Liver (tissue), 9 donors: ENCODE measurements around the gene MTCH2. TPM values are rescaled to one million over a fixed set of nuclear protein-coding genes. Genes with fewer than 3 reads are reported as not detected.
A peak's percentile ranks its signal among the peaks of the same experiment; 100 is the strongest.

Source experiments
- DNase-seq: peaks from one replicate; pipeline ENCODE4 v3.0.0-alpha.2; 2017; ENCODE audit warnings: low spot score
- H3K27ac ChIP-seq, 2 donors: one replicate each; pipeline ENCODE4 v1.7.0; 2013; ENCODE audit warnings: inconsistent platforms in 2 of 2, low read length in 2 of 2, control low read depth in 1 of 2, low read depth in 1 of 2, mild to moderate bottlenecking in 1 of 2
- H3K27me3 ChIP-seq, 4 donors: one replicate each; pipeline versions ENCODE4 v1.6.1 to v1.7.0; 2013; ENCODE audit warnings: low read length in 3 of 4, inconsistent platforms in 1 of 4, mild to moderate bottlenecking in 1 of 4, moderate library complexity in 1 of 4; ENCODE audit not compliant: control insufficient read depth in 4 of 4, insufficient read depth in 4 of 4
- H3K36me3 ChIP-seq, 4 donors: one replicate each; pipeline versions ENCODE4 v1.6.1 to v1.7.0; 2013; ENCODE audit warnings: low read length in 3 of 4, mild to moderate bottlenecking in 3 of 4, low read depth in 1 of 4, moderate library complexity in 1 of 4; ENCODE audit not compliant: control insufficient read depth in 4 of 4, insufficient read depth in 3 of 4
- H3K4me1 ChIP-seq, 4 donors: one replicate each; pipeline versions ENCODE4 v1.6.1 to v1.7.0; 2013; ENCODE audit warnings: low read length in 3 of 4, mild to moderate bottlenecking in 3 of 4, moderate library complexity in 1 of 4; ENCODE audit not compliant: control insufficient read depth in 4 of 4, insufficient read depth in 4 of 4
- H3K4me3 ChIP-seq, 3 donors: one replicate each; pipeline versions ENCODE4 v1.6.1 to v1.7.0; 2013; ENCODE audit warnings: low read length in 3 of 3, control low read depth in 1 of 3, low read depth in 1 of 3, mild to moderate bottlenecking in 1 of 3
- H3K9ac ChIP-seq, 2 donors: one replicate each; pipeline ENCODE4 v1.7.0; 2013; ENCODE audit warnings: low read length in 2 of 2, mild to moderate bottlenecking in 2 of 2, moderate library complexity in 2 of 2, control low read depth in 1 of 2, low read depth in 1 of 2
- H3K9me3 ChIP-seq, 4 donors: one replicate each; pipeline versions ENCODE4 v1.6.1 to v1.7.0; 2013; ENCODE audit warnings: low read length in 3 of 4; ENCODE audit not compliant: control insufficient read depth in 4 of 4
- EGR1 ChIP-seq, 2 donors: IDR thresholded peaks; 2 replicates each; pipeline ENCODE4 v1.6.1; 2016 to 2018; ENCODE audit warnings: antibody characterized with exemption in 2 of 2, low read depth in 2 of 2
- FOXA1 ChIP-seq: IDR thresholded peaks from 2 replicates; pipeline ENCODE4 v1.6.1; 2016; ENCODE audit warnings: antibody characterized with exemption
- FOXA2 ChIP-seq: IDR thresholded peaks from 2 replicates; pipeline ENCODE4 v1.6.1; 2016; ENCODE audit warnings: antibody characterized with exemption
- GABPA ChIP-seq, 2 donors: IDR thresholded peaks in 1 of 2; conservative IDR thresholded peaks in 1 of 2; 2 replicates each; pipeline ENCODE4 v1.6.1; 2016; ENCODE audit warnings: antibody characterized with exemption in 2 of 2, mild to moderate bottlenecking in 1 of 2, moderate library complexity in 1 of 2
- HNF4G ChIP-seq: IDR thresholded peaks from 2 replicates; pipeline ENCODE4 v1.6.1; 2016; ENCODE audit warnings: antibody characterized with exemption
- JUND ChIP-seq, 2 donors: IDR thresholded peaks; 2 replicates each; pipeline ENCODE4 v1.6.1; 2016; ENCODE audit warnings: antibody characterized with exemption in 2 of 2
- NR2F2 ChIP-seq: IDR thresholded peaks from 2 replicates; pipeline ENCODE4 v1.6.1; 2016; ENCODE audit warnings: antibody characterized with exemption
- RAD21 ChIP-seq, 2 donors: IDR thresholded peaks; 2 replicates each; pipeline ENCODE4 v1.6.1; 2016; ENCODE audit warnings: antibody characterized with exemption in 2 of 2, mild to moderate bottlenecking in 2 of 2
- RXRA ChIP-seq, 2 donors: IDR thresholded peaks; 2 replicates each; pipeline ENCODE4 v1.6.1; 2017 to 2018; ENCODE audit warnings: antibody characterized with exemption in 2 of 2, mild to moderate bottlenecking in 1 of 2
- SP1 ChIP-seq: IDR thresholded peaks from 2 replicates; pipeline ENCODE4 v1.6.1; 2018; ENCODE audit warnings: antibody characterized with exemption, mild to moderate bottlenecking
- TAF1 ChIP-seq: conservative IDR thresholded peaks from 2 replicates; pipeline ENCODE4 v1.6.1; 2016; ENCODE audit warnings: antibody characterized with exemption, mild to moderate bottlenecking
- YY1 ChIP-seq: IDR thresholded peaks from 2 replicates; pipeline ENCODE4 v1.6.1; 2016; ENCODE audit warnings: antibody characterized with exemption, mild to moderate bottlenecking
- WGBS: extraction: QIAGEN DNeasy Blood & Tissue Kit; methylation state at CpG from one replicate; pipeline ENCODE4 v1.1.7; 2013; 5-methylcytosine and 5-hydroxymethylcytosine counted together
- polyA plus RNA-seq, 2 donors: library from polyadenylated mRNA; stranded (reverse) in 1 of 2; unstranded in 1 of 2; fragments of 200-250 nt in 1 of 2; fragments of >200 nt in 1 of 2; fragmentation: Nextera tagmentation in 1 of 2; extraction: Ambion mirVana in 1 of 2; gene quantifications; one replicate each; pipeline versions ENCODE4 v1.2.1 to v1.2.3, GENCODE V29; 2013 to 2015
- total RNA-seq, 2 donors: library from RNA; depleted of rRNA; stranded (reverse); fragments of >200 nt; gene quantifications; one replicate each; pipeline ENCODE4 v1.2.3, GENCODE V29; 2014
- TF ChIP-seq, protein P1 (sequence below): IDR thresholded peaks from 2 replicates; pipeline ENCODE4 v1.6.1; 2016; ENCODE audit warnings: antibody characterized with exemption
- TF ChIP-seq, protein P2 (sequence below): IDR thresholded peaks from 2 replicates; pipeline ENCODE4 v1.6.1; 2016; ENCODE audit warnings: antibody characterized with exemption
- TF ChIP-seq, protein P3 (sequence below): IDR thresholded peaks from 2 replicates; pipeline ENCODE4 v1.6.1; 2016; ENCODE audit warnings: antibody characterized with exemption
- TF ChIP-seq, protein P4 (sequence below): IDR thresholded peaks from 2 replicates; pipeline ENCODE4 v1.6.1; 2016; ENCODE audit warnings: antibody characterized with exemption, mild to moderate bottlenecking
- TF ChIP-seq, protein P5 (sequence below): fragments of 150-350 bp; IDR thresholded peaks from 2 replicates; pipeline ENCODE4 v1.5.1; 2017; ENCODE audit warnings: improper control_type of control experiment, low read depth, low read length; ENCODE audit not compliant: missing input control
- donor health status: healthy.
- donor health status: healthy.
- donor health status: healthy.
- donor health status: healthy.
- donor health status: healthy.

The MTCH2 gene
- total and polyA plus RNA-seq, 4 donors: 62.5 to 304 (median 126) TPM

DNA sequence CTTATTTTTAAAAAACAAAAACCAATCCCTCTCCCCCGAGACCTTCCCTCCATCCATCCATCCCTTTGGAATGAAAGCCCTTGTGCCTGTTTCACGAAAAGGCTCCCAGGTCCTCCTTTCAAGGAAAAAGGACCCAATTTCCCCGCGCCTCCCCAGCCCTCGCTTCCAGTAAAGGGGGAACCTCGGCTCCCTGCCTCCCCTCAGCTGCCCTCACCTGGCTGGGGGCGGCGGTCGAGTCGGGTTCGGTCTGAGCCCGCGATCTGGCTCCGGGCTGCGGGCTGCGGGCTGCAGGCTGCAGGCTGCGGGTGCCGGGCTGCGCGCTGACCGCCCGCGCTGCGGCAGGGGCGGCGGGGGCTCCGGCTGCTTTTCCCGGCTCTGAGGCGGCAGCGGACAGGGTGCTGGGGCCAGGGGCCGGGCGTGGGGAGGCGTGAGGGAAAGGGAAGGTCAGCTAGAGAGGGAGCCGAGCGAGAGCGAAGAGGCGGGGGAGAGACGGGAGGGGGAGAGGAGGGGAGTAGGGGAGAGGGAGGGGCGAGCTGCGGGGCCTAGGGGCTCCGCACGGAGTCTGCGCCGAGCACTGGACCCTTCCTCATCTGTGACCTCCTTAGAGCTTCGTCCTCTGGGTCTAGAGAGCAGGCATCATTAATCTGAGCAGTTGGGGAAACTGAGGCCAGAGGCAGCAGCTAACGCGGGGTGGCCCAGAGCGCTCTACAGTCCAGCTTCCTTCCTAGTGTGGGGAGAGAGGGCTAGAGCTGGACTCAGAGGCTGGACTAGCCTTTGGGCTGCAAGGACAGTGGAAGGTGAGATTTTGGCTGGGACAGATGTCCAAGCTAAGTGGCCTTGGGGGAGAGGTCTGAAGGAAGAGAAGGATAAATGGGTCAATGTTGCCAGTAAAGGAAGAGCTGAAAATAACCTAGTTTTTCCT, 48.2 kb downstream of the MTCH2 start, which contains the start of gene C1QTNF4:
TSS of gene C1QTNF4 (minus strand) at position 478 of the 922 bp plus-strand sequence. CDS start 3,601 bp downstream, outside the sequence.
- WGBS: 5% methylated on average over 48 of the region's 48 CpGs
- Histone ChIP-seq H3K9me3 (peaks cover 0 to 7% (median 1%) of the 10 kb centered on the region in 4 donors), H3K9ac (no peak within 1 kb of the TSS), H3K36me3 (no peaks in the 10 kb centered on the region), H3K4me1 (peaks cover 0 to 6% (median 2%) of the 10 kb centered on the region in 4 donors), H3K27me3 (peaks cover 0 to 7% (median 2%) of the 10 kb centered on the region in 4 donors), H3K4me3 (peak within 1 kb of the TSS in 1 of 3 donors; percentile 33), H3K27ac (no peak within 1 kb of the TSS)
- DNase-seq: no peak
- TF ChIP-seq GABPA (IDR thresholded peaks at IDR 0.05 in 1 of 2, conservative IDR thresholded peaks at IDR 0.05 in 1 of 2) (no peak), FOXA1 (no peak), TAF1 (no peak), NR2F2 (no peak), YY1 (no peak), RAD21 (IDR thresholded peaks at IDR 0.05) (no peak), JUND (IDR thresholded peaks at IDR 0.05) (no peak), RXRA (IDR thresholded peaks at IDR 0.05) (no peak), SP1 (no peak), HNF4G (no peak), FOXA2 (no peak), EGR1 (IDR thresholded peaks at IDR 0.05; ENCODE audit: low read depth in 2 of 2) (no peak)
- TF ChIP-seq, protein P1, sequence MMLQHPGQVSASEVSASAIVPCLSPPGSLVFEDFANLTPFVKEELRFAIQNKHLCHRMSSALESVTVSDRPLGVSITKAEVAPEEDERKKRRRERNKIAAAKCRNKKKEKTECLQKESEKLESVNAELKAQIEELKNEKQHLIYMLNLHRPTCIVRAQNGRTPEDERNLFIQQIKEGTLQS: no peak
- TF ChIP-seq, protein P2, sequence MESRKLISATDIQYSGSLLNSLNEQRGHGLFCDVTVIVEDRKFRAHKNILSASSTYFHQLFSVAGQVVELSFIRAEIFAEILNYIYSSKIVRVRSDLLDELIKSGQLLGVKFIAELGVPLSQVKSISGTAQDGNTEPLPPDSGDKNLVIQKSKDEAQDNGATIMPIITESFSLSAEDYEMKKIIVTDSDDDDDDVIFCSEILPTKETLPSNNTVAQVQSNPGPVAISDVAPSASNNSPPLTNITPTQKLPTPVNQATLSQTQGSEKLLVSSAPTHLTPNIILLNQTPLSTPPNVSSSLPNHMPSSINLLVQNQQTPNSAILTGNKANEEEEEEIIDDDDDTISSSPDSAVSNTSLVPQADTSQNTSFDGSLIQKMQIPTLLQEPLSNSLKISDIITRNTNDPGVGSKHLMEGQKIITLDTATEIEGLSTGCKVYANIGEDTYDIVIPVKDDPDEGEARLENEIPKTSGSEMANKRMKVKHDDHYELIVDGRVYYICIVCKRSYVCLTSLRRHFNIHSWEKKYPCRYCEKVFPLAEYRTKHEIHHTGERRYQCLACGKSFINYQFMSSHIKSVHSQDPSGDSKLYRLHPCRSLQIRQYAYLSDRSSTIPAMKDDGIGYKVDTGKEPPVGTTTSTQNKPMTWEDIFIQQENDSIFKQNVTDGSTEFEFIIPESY: no peak
- TF ChIP-seq, protein P3, sequence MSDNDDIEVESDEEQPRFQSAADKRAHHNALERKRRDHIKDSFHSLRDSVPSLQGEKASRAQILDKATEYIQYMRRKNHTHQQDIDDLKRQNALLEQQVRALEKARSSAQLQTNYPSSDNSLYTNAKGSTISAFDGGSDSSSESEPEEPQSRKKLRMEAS: no peak
- TF ChIP-seq, protein P4, sequence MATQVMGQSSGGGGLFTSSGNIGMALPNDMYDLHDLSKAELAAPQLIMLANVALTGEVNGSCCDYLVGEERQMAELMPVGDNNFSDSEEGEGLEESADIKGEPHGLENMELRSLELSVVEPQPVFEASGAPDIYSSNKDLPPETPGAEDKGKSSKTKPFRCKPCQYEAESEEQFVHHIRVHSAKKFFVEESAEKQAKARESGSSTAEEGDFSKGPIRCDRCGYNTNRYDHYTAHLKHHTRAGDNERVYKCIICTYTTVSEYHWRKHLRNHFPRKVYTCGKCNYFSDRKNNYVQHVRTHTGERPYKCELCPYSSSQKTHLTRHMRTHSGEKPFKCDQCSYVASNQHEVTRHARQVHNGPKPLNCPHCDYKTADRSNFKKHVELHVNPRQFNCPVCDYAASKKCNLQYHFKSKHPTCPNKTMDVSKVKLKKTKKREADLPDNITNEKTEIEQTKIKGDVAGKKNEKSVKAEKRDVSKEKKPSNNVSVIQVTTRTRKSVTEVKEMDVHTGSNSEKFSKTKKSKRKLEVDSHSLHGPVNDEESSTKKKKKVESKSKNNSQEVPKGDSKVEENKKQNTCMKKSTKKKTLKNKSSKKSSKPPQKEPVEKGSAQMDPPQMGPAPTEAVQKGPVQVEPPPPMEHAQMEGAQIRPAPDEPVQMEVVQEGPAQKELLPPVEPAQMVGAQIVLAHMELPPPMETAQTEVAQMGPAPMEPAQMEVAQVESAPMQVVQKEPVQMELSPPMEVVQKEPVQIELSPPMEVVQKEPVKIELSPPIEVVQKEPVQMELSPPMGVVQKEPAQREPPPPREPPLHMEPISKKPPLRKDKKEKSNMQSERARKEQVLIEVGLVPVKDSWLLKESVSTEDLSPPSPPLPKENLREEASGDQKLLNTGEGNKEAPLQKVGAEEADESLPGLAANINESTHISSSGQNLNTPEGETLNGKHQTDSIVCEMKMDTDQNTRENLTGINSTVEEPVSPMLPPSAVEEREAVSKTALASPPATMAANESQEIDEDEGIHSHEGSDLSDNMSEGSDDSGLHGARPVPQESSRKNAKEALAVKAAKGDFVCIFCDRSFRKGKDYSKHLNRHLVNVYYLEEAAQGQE: no peak
- TF ChIP-seq, protein P5, sequence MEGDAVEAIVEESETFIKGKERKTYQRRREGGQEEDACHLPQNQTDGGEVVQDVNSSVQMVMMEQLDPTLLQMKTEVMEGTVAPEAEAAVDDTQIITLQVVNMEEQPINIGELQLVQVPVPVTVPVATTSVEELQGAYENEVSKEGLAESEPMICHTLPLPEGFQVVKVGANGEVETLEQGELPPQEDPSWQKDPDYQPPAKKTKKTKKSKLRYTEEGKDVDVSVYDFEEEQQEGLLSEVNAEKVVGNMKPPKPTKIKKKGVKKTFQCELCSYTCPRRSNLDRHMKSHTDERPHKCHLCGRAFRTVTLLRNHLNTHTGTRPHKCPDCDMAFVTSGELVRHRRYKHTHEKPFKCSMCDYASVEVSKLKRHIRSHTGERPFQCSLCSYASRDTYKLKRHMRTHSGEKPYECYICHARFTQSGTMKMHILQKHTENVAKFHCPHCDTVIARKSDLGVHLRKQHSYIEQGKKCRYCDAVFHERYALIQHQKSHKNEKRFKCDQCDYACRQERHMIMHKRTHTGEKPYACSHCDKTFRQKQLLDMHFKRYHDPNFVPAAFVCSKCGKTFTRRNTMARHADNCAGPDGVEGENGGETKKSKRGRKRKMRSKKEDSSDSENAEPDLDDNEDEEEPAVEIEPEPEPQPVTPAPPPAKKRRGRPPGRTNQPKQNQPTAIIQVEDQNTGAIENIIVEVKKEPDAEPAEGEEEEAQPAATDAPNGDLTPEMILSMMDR: no peak
